HG03565 (cell line): ENCODE measurements around the gene UBE2D2.

Source experiments
- ATAC-seq: cut with Tn5 transposase; IDR thresholded peaks from one replicate; pipeline ENCODE4 v1.9.1; 2021; ENCODE audit warnings: mild to moderate bottlenecking, moderate library complexity; ENCODE audit not compliant: unreplicated experiment

Gene UBE2D2

DNA sequence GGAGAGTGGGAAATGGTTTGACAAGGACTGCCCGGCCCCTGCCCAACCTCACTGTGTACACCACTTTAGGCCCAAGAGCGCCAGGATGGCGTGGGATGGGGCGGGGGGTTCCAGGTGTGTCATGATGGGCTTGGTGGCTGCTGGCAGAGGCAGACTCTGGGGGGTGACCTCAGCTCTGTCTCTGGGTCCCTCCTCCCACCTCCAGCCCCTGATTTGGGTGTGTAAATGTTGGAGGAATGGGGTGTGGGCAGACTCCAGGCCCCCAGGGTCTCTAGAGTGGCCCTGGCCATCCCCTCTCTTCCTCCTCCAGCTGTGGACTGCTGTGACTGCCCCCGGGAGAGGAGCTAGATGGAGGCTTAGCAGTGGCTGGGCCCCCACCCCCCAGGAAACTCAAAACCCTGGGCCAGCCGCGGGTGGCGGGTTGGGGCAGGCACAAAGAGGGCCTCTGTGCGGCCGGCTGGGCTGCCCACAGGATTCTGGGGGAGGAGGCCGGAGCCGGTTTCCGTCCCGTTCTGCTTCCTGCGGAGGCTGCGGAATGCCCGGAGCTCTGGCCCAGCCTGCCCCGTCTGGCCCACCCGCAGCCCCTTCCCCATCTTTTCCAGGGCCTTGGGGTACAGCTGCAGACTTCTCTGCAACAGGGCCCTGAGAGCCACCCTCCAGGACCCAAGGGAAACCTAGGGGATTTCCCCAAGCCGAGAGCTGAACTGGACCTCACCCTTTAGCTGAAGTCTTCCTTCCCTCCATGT lies 110.1 kb downstream of the UBE2D2 start:
- ATAC-seq = no peak

- ATAC-seq = no peak
These were observed 114.1 kb downstream of the UBE2D2 start for GRCh38 chr5:139675213-139675612.

- no peak for ATAC-seq
These were observed 114.7 kb downstream of the UBE2D2 start for GRCh38 chr5:139675825-139676224.

GRCh38 chr5:139676406-139676805 lies 115.3 kb downstream of the UBE2D2 start:
- ATAC-seq = no peak

- no peak for ATAC-seq
These were observed 116.0 kb downstream of the UBE2D2 start for GRCh38 chr5:139676951-139677735.
